ENCODE data around the gene FOXD4L6.
"Not testable (repeated sequence)": the region's sequence is repeated elsewhere in the genome, so short reads cannot be mapped to it uniquely, and the experiment has no call there.

The FOXD4L6 gene

DNA sequence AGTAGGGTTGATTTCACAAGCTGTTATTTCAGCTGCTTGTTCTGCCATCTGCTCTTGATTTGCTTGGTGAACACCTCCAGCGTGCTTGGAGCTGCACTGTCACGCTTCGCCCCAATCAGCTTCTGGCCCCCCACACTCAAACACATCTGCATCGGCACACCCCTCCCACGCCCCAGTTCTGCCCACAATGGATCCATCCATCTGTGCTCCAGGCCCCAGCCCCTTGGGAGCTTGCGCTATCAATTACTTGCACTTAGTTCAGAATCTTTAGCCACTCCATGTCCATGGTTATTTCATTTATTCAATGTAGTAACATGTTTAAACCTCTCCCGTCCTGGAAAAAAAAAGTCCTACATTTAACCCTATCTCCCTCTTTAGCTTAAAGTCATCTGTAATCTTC lies 28.0 kb downstream of the FOXD4L6 start:
- DNase-seq (ENCODE audit: low read depth) = not testable (repeated sequence)

DNA sequence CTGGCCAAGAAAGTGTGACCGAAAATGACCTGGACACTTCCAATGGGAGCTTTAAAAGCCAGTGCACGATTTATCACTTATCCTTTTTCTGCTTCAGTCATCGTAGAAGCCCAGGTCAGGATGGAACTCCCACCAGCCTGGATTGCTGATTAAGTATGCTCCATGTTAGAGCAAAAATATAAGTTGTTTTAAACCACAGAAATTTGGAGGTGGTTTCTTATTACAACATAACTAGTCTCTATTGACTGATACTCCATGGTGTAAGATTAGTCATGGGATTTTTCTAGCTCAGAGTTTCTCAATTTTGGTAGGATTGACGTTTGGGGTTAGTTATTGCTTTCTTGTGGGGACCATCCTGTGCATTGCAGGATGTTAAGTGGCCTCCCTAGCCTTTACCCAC lies 29.7 kb downstream of the FOXD4L6 start:
- DNase-seq (ENCODE audit: low read depth) = not testable (repeated sequence)

DNA sequence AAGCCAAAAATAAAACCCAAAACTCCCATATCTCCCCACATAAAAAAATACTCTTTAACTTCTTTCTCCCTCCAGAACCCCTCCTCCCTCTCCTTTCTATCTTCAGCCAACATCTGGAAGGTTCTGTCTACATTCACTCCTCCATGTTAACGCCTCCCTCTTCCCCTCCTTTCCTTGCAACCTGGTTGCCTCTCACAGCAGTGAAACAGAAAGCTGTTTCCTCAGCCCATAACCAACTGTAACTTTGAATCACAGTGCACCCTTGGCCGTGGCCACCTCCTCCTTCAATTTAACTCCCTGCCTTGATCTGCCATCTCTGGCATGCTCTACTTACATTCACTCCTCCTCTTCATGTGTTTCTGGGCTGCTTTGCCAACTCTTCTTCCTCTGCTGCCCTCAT lies 33.4 kb downstream of the FOXD4L6 start:
- not testable (repeated sequence) for DNase-seq (ENCODE audit: low read depth)

DNA sequence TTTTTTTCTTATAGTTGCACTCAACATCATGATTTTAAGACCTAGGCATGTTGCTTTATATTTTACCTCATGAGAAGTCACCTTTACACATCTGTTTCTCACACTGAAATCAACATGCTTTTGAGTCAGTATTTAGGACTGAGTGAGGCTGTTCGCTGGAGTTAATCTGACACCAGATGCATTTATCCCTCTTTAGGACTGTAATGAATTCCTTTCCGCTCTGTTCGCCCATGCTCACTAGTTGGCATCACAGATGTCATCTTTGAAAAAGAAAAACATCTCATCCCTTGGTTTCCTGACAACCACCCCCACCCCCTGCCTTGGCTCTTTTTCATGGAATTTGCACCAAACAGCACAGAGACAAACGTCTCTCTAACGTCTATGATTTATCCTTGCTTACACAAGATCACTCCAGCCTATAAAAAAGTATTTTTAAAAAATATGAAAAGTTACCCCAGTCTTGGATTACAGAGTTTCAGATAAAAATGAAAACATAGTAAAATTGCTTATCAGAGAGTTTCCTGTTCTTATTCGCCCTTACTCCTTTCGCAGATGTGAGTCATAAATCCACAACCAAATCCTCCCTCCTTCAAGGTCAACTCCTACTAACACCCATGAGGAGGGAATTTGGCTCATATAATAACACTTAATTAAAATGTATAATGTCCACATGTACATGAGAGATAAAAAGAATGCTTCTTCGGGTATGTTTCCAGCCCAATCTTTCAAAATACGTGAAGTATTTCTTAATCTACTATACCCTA lies 34.3 kb downstream of the FOXD4L6 start:
- not testable (repeated sequence) for DNase-seq (ENCODE audit: low read depth)

DNA sequence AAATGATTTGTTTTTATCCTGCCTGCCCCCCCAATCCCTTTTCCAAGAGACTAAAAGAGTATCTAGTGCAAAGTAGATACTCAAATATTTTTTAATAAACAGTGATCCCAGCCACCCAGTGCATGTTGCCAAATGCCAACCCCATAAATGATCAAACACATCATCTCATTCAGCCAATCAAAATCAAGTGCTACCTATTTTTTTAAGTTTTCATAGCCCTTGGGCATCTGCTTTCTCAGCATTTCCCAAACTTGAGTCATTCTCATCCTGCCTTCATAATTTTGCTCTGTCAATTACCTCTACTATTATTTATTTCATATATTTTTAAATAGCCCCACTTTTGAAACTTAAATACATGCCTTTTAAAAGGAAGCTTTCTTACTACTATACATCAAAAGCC lies 37.6 kb downstream of the FOXD4L6 start:
- not testable (repeated sequence) for DNase-seq (ENCODE audit: low read depth)

DNA sequence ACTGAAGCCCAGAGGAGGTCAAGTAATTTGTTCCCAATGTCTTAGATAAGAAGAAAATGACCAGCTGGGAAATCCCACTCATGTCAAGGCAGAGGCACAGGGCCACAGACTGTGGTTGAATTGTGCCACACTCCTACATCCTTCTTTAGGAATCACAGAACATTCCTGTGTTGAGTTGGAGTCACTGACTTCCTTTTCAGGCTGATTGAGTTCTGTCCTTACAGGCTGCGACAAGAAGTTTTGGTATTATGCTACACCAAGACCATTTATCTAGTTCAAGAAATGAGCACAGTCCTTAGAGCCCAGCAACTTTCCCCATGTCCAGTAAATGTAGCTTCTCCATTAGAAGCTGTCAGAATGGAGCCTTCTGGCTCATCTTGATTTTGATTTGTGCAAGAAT lies 38.1 kb downstream of the FOXD4L6 start:
- DNase-seq (ENCODE audit: low read depth) = not testable (repeated sequence)

DNA sequence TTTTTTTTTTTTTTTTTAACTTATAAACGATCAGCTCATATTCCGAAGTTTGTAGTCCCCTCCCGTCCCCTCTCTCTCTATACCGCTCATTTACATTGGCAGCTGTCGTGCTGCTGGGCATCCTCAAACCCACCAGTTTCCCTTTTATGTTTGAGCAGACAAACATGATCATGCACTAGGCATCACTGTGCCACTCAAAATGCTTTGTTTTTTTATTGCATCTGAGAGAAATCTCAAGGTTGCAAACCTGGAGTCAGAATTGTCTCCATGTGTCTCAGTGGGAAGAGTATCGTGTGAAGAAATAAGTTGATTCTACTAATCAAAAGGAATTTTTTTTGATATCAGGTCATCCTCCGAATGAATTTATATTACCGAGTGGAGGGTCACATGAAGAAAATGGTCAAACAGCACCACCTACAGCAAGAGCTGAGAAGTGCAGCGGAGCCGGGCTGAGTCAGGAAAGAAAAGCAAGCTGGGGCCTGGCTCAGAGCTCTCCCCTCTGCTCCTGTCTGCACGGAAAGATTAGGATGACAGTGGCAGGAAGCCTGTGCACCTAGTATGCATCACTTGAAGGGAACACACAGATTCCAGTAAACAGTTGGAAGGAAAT lies 39.9 kb downstream of the FOXD4L6 start:
- DNase-seq (ENCODE audit: low read depth) = not testable (repeated sequence)

DNA sequence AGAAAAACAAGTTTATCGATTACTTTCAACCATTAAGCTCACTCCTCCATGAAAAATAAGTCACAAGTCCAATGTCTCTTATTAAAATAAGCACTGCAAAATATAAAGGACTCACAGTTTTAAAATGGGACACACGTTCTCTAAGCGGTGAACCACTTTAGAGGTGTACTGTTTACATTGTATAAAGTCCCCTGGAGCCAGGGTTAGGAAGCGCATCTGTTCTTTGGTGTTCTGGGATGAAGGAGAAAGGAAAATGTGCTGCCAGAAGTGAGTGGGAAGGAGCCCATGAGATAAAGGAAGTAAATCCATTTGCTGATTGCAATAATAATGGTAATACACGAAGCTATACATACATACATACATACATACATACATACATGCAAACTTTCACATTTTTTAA lies 40.6 kb downstream of the FOXD4L6 start:
- not testable (repeated sequence) for DNase-seq (ENCODE audit: low read depth)

DNA sequence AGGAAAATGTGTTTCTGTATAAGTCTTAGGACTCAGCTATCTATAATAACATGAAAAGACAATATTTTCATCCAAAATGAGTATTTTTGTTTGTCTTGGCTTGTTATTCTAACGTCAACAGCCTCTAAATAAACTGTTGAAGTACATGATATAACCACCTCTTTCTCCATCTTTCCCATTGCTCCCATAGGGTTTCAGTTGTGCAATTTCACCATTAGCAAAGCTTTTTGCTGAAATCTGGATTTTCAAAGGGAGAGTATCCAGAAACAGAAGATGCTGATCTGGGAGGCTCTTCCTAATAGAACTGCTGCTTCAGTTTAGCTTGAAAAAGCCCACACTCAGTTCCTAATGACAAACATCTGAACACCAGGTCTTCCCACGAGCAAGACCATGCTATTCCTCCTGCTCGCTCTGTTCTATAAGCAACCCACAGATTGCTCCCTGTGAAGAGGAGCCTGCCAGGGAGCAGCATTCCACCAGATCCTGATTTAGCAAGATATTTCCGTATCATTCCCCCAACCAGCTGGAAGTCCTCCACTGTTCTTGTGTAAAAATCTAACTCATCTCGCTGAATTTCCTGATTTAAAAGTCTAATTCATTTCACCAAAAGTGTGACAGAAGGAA lies 41.2 kb downstream of the FOXD4L6 start:
- DNase-seq (ENCODE audit: low read depth) = peak; percentile 81

DNA sequence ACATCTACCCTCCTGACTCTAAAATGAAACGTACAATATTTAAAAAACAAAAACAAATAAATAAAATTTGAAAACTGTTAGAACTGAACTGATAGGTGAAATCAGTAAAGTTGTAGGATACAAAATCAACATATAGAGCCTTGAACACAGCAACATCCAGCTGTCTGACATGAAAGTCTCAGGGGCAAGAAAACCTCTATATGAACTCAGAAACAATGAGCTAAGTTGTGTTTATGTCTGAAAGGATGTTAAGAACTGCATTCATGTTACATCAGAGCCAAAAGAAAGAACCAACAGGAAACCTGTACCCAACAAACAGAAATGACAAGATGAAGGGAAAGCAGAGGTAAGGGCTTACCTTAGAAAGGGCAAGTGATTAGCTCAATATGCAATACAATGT lies 41.8 kb downstream of the FOXD4L6 start:
- not testable (repeated sequence) for DNase-seq (ENCODE audit: low read depth)

DNA sequence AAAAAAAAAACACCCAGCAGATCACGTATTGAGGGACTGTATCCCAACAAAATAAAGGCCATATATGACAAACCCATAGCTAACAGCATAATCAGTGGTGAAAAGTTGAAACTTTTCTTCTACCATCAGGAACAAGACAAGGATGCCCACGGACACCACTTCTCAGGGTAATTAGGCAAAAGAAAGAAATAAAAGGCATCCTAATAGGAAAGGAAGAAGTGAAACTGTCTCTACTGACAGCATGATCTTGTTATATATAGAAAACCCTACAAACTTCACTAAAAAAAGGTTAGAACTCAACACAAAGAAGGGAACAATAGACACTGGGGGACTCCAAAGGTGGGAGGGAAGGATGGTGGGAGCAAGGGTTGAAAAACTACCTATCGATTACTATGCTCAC lies 42.3 kb downstream of the FOXD4L6 start:
- not testable (repeated sequence) for DNase-seq (ENCODE audit: low read depth)

DNA sequence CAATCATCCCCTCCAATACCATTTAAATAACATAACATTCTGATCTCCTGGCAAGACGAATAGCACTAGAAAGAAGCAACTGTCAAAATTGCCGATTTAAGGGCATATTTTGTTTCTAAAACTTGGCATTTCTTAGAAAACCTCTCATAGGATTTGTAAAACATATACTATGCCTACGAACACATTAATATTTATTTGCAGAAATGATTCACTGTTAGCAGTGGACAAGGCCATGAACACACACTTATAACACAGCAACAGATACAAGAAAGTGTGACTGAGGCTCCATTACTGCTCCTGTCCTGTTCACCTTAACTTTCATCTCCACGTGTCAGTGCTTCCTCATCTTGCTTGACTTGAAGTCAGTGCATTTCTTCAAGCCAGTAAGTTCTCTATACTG lies 46.1 kb downstream of the FOXD4L6 start:
- DNase-seq (ENCODE audit: low read depth) = not testable (repeated sequence)

DNA sequence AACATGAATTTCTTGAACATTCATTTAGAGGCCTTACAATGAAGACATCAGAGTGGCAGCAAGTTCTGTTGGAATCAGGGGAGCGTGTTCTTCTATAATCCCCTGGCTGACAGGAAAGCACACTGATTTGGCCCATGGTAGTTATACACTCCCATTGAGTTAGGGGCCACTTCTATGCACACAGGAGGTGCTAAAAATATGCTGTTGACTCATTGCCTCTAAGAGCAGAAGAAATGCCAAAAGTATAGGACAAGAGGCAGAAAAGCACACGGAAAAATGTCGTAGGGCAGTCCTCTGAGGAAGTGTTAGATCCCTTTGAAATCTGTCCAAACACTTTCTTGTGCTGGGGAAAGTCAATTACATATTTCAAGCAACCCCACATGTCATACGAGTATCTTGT lies 49.0 kb downstream of the FOXD4L6 start:
- not testable (repeated sequence) for DNase-seq (ENCODE audit: low read depth)

DNA sequence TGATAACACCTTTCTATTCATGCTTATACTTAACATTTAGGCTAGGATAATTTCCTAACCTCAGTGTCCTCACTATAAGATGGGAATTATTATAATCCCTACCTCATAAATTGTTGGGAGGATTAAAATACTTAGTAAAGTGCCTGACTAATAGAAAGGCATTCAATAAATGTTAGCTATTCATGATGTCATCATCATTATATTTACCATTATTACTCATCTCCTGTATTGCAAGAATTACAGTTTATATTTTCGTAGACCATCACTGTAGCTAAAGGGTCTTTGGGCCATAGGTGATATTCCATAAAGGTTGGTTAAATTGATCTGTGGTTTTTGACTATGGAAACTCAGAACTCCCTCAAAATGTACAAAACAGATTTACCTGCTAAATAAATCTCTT lies 50.9 kb downstream of the FOXD4L6 start:
- DNase-seq (ENCODE audit: low read depth) = not testable (repeated sequence)
